LNCaP clone FGC (cell line): Measurements from ENCODE around the gene DUSP10.

Experiments used
- DNase-seq: peaks from one replicate; pipeline ENCODE4 v3.0.0-alpha.2; 2011; ENCODE audit warnings: low read depth
- H3K4me3 ChIP-seq: 2 replicates; pipeline ENCODE4 v1.5.1; 2011; ENCODE audit warnings: mild to moderate bottlenecking, low read depth, low read length, control low read depth
- CTCF ChIP-seq: IDR thresholded peaks from 2 replicates; pipeline ENCODE4 v1.5.1; 2012; ENCODE audit warnings: mild to moderate bottlenecking; ENCODE audit not compliant: control insufficient read depth, insufficient read depth; ENCODE audit errors: extremely low read depth

Gene DUSP10

GRCh38 chr1:221743416-221744208 lies 1.7 kb upstream of the DUSP10 start:
- H3K4me3 ChIP-seq, result peak overlapping the region; percentile 94
- no peak for DNase-seq
- no peak for TF ChIP-seq CTCF

- H3K4me3 ChIP-seq, result peak overlapping the region; percentile 94
- peak; percentile 49 for TF ChIP-seq CTCF
- peak; percentile 64 for DNase-seq
Measured at GRCh38 chr1:221742555-221743415, 896 bp upstream of the DUSP10 start.

GRCh38 chr1:221740993-221741702 lies 741 bp downstream of the DUSP10 start:
- peak overlapping the region; percentile 94 for H3K4me3 ChIP-seq
- no peak for DNase-seq
- no peak for TF ChIP-seq CTCF

GRCh38 chr1:221740369-221740992 lies 1.4 kb downstream of the DUSP10 start:
- no peak for TF ChIP-seq CTCF
- DNase-seq, result no peak
- peak overlapping the region; percentile 94 for H3K4me3 ChIP-seq

- H3K4me3 ChIP-seq, result no peak overlapping the region
- DNase-seq, result no peak
- TF ChIP-seq CTCF, result no peak
Measured at GRCh38 chr1:221739677-221740025, 2.2 kb downstream of the DUSP10 start.

GRCh38 chr1:221739018-221739676 lies 2.7 kb downstream of the DUSP10 start:
- no peak for TF ChIP-seq CTCF
- no peak for DNase-seq
- H3K4me3 ChIP-seq, result no peak overlapping the region
